K562 (cell line): ENCODE data around the gene ZEB2. TPM values are rescaled to one million over a fixed set of nuclear protein-coding genes. Genes with fewer than 3 reads are reported as not detected.

Experiments
- ATAC-seq: fragments of 200-7000 bp; cut with Tn5 transposase; 3 replicates; pipeline ENCODE4 v1.9.1; 2020; ENCODE audit warnings: moderate library complexity
- BruUV-seq: library from RNA; stranded (reverse); fragments of 400-500 nt; replicated peaks from 2 replicates; lab custom pipeline; 2021; lab: Mats Ljungman, UMichigan
- CTCF ChIA-PET: fragments of 300-600 bp; formaldehyde crosslinking; extraction: SDS; loops from one replicate; lab custom pipeline; 2021; ENCODE audit warnings: low intra/inter-chr PET ratio; lab: Yijun Ruan, JAX
- POLR2A ChIA-PET: fragments of 300-600, 350-650 bp; sonication (Branson Sonifier 250); formaldehyde crosslinking; extraction: SDS; loops from one replicate; lab custom pipeline; 2021; ENCODE audit warnings: antibody characterized with exemption, inconsistent platforms; lab: Yijun Ruan, JAX
- DNase-seq, 4 experiments: peaks; one replicate each; pipeline versions ENCODE4 v3.0.0 to v3.0.0-alpha.2; 2011 to 2018; ENCODE audit warnings: low spot score in 3 of 4, mixed read lengths in 3 of 4; ENCODE audit errors: extremely low read depth in 1 of 4
- FAIRE-seq: peaks from 2 replicates; lab custom pipeline; 2011; peaks lifted over from hg19 to GRCh38; lab: Jason Lieb, UNC
- H2AFZ ChIP-seq: 2 replicates; pipeline ENCODE4 v1.6.0; 2011; ENCODE audit warnings: low read depth, low read length, control low read depth, inconsistent platforms
- H3K27ac ChIP-seq: fragments of 200-600 bp; 3 replicates; pipeline ENCODE4 v1.8.0; 2011; ENCODE audit warnings: low read depth, mild to moderate bottlenecking, control low read depth, inconsistent platforms, low read length, moderate library complexity, mixed read lengths; ENCODE audit errors: extremely low read depth
- H3K27me3 ChIP-seq, 2 experiments: fragments of 300-600 bp in 1 of 2; 2 replicates in 1 of 2; 3 replicates in 1 of 2; pipeline versions ENCODE4 v1.6.0 to v1.8.0; 2011; ENCODE audit warnings: inconsistent platforms in 2 of 2, low read length in 2 of 2, mild to moderate bottlenecking in 1 of 2, mixed read lengths in 1 of 2, moderate library complexity in 1 of 2; ENCODE audit not compliant: control insufficient read depth in 2 of 2, insufficient read depth in 2 of 2
- H3K36me3 ChIP-seq: fragments of 300-600 bp; 3 replicates; pipeline ENCODE4 v1.8.0; 2011; ENCODE audit warnings: mild to moderate bottlenecking, low read length, inconsistent platforms; ENCODE audit not compliant: control insufficient read depth, insufficient read depth
- H3K4me1 ChIP-seq, 2 experiments: fragments of 200-600 bp in 1 of 2; replicated peaks in 1 of 2; 2 replicates in 1 of 2; 3 replicates in 1 of 2; pipeline versions ENCODE4 v1.5.1 to v1.8.0; 2011; ENCODE audit warnings: inconsistent platforms in 2 of 2, low read length in 2 of 2, mild to moderate bottlenecking in 1 of 2, mixed read lengths in 1 of 2, moderate library complexity in 1 of 2; ENCODE audit not compliant: control insufficient read depth in 2 of 2, insufficient read depth in 2 of 2
- H3K4me2 ChIP-seq: 2 replicates; pipeline ENCODE4 v1.6.1; 2011; ENCODE audit warnings: low read length, control low read depth, inconsistent platforms, mixed read lengths; ENCODE audit not compliant: insufficient read depth
- H3K4me3 ChIP-seq: fragments of 200-600 bp; sonication (generic), shearing (Covaris generic); 2 replicates; pipeline ENCODE4 v1.5.1; 2016; ENCODE audit warnings: control low read depth, inconsistent platforms
- H3K79me2 ChIP-seq: fragments of 200-600 bp; 3 replicates; pipeline ENCODE4 v1.8.0; 2011; ENCODE audit warnings: low read length, inconsistent platforms; ENCODE audit not compliant: control insufficient read depth, insufficient read depth
- H3K9ac ChIP-seq, 2 experiments: 2 replicates each; pipeline versions ENCODE4 v1.6.0 to v1.6.1; 2011; ENCODE audit warnings: low read depth in 2 of 2, low read length in 2 of 2, control low read depth in 1 of 2, inconsistent platforms in 1 of 2, mild to moderate bottlenecking in 1 of 2, mixed read lengths in 1 of 2; ENCODE audit not compliant: insufficient read depth in 1 of 2
- H3K9me1 ChIP-seq: one replicate; pipeline ENCODE4 v1.6.0; 2011; ENCODE audit warnings: inconsistent platforms, mild to moderate bottlenecking, low read length, moderate library complexity; ENCODE audit not compliant: control insufficient read depth, insufficient read depth
- H3K9me3 ChIP-seq: replicated peaks from 2 replicates; pipeline ENCODE4 v1.5.1; 2011; ENCODE audit warnings: low read depth, low read length, inconsistent platforms; ENCODE audit not compliant: control insufficient read depth, insufficient read depth
- H4K20me1 ChIP-seq: replicated peaks from 2 replicates; pipeline ENCODE4 v1.6.1; 2011; ENCODE audit warnings: low read length, inconsistent platforms, mixed read lengths; ENCODE audit not compliant: control insufficient read depth, insufficient read depth
- CBX3 ChIP-seq, 2 experiments: IDR thresholded peaks; 1 replicate in 1 of 2; 2 replicates in 1 of 2; pipeline ENCODE4 v1.6.1; 2012; ENCODE audit warnings: inconsistent platforms in 2 of 2, low read length in 2 of 2, borderline replicate concordance in 1 of 2, control low read depth in 1 of 2
- CHD1 ChIP-seq: fragments of 200-600 bp; sonication (generic); IDR thresholded peaks from one replicate; pipeline ENCODE4 v1.6.1; 2012; ENCODE audit warnings: mild to moderate bottlenecking, moderate library complexity, low read length, inconsistent platforms
- CUX1 ChIP-seq: fragments of 200-800 bp; sonication (Bioruptor generic); IDR thresholded peaks from 2 replicates; pipeline ENCODE4 v1.6.1; 2016; ENCODE audit warnings: missing genetic modification characterization, missing compliant biosample characterization
- FOXK1 ChIP-seq: sonication (generic); formaldehyde crosslinking; IDR thresholded peaks from 2 replicates; pipeline ENCODE4 v1.8.0; 2022; ENCODE audit warnings: missing genetic modification reagents, mild to moderate bottlenecking, borderline replicate concordance
- GABPB2 ChIP-seq: fragments of 250-450 bp; sonication (Bioruptor Pico); conservative IDR thresholded peaks from 2 replicates; pipeline ENCODE4 v1.5.1; 2021; ENCODE audit warnings: mild to moderate bottlenecking
- LCOR ChIP-seq: sonication (generic); formaldehyde crosslinking; IDR thresholded peaks from 2 replicates; pipeline ENCODE4 v1.8.0; 2022; ENCODE audit warnings: mild to moderate bottlenecking, missing genetic modification reagents
- RFX5 ChIP-seq: IDR thresholded peaks from 2 replicates; pipeline ENCODE4 v1.6.1; 2011; ENCODE audit warnings: low read depth, mild to moderate bottlenecking, improper control_type of control experiment, low read length
- TCF7 ChIP-seq: sonication (generic); IDR thresholded peaks from 2 replicates; pipeline ENCODE4 v1.6.1; 2016; ENCODE audit warnings: antibody characterized with exemption, borderline replicate concordance
- TCF7L2 ChIP-seq: fragments of 150-350 bp; IDR thresholded peaks from 2 replicates; pipeline ENCODE4 v1.6.1; 2016; ENCODE audit warnings: low read depth, mild to moderate bottlenecking, low read length, moderate library complexity
- ZBTB7A ChIP-seq: IDR thresholded peaks from 2 replicates; pipeline ENCODE4 v1.6.1; 2011; ENCODE audit warnings: low read depth, mild to moderate bottlenecking, low read length, moderate library complexity, borderline replicate concordance; ENCODE audit not compliant: control insufficient read depth
- ZNF561 ChIP-seq: fragments of 450-650 bp; formaldehyde crosslinking; conservative IDR thresholded peaks from 2 replicates; pipeline ENCODE4 v1.4.0; 2020; ENCODE audit warnings: mild to moderate bottlenecking, moderate library complexity
- ZNF785 ChIP-seq: fragments of 250-450 bp; sonication (Bioruptor Pico); IDR thresholded peaks from 2 replicates; pipeline ENCODE4 v1.4.0; 2020; ENCODE audit warnings: mild to moderate bottlenecking
- WGBS: fragments of 100-300 bp; shearing (Covaris generic); methylation state at CpG from one replicate; pipeline ENCODE4 v1.1.6; 2016; ENCODE audit warnings: low coverage, mixed read lengths; ENCODE audit not compliant: insufficient coverage; ENCODE audit errors: missing lambda C conversion rate; 5-methylcytosine and 5-hydroxymethylcytosine counted together
- in situ Hi-C: fragments of 300-500 bp; cut with MboI; formaldehyde crosslinking; loops from 4 replicates; pipeline ENCODE4 v1.15.0; 2018; ENCODE audit warnings: inconsistent platforms, mixed read lengths
- intact Hi-C: fragments of 100-400 bp; cut with micrococcal nuclease; formaldehyde crosslinking; loops from 2 replicates; pipeline ENCODE4 v1.14.2; 2022
- polyA plus RNA-seq, 8 experiments: library from polyadenylated mRNA; depleted of rRNA in 4 of 8; stranded (reverse) in 5 of 8; unstranded in 3 of 8; fragments of >200 nt; fragmentation: Nextera tagmentation in 2 of 8; fragmentation: Illumina TruSeq in 1 of 8; extraction: Ambion mirVana in 2 of 8; extraction: Trizol in 1 of 8; gene quantifications; 2 replicates each; pipeline versions ENCODE4 v1.2.1 to v1.2.3, GENCODE V29; 2011 to 2014; ENCODE audit warnings: inconsistent platforms in 1 of 8, missing spikeins in 1 of 8
- total RNA-seq, 7 experiments: library from RNA; depleted of rRNA in 6 of 7; stranded (reverse); fragments of >200 nt in 6 of 7; fragmentation: Illumina TruSeq in 2 of 7; extraction: Trizol in 2 of 7; gene quantifications; 2 replicates each; pipeline versions ENCODE4 v1.2.1 to v1.2.3, GENCODE V29; 2011 to 2021; ENCODE audit warnings: low replicate concordance in 1 of 7
- TF ChIP-seq, protein P1 (sequence below): fragments of 450-650 bp; formaldehyde crosslinking; IDR thresholded peaks from 2 replicates; pipeline ENCODE4 v1.4.0; 2022; ENCODE audit warnings: missing genetic modification characterization

The ZEB2 gene
- total and polyA plus RNA-seq, 9 of the 15 experiments (the other 6 are each of a cell fraction or from before 2014, with no cell fraction given): 15.1 to 113 (median 72.3) TPM

DNA sequence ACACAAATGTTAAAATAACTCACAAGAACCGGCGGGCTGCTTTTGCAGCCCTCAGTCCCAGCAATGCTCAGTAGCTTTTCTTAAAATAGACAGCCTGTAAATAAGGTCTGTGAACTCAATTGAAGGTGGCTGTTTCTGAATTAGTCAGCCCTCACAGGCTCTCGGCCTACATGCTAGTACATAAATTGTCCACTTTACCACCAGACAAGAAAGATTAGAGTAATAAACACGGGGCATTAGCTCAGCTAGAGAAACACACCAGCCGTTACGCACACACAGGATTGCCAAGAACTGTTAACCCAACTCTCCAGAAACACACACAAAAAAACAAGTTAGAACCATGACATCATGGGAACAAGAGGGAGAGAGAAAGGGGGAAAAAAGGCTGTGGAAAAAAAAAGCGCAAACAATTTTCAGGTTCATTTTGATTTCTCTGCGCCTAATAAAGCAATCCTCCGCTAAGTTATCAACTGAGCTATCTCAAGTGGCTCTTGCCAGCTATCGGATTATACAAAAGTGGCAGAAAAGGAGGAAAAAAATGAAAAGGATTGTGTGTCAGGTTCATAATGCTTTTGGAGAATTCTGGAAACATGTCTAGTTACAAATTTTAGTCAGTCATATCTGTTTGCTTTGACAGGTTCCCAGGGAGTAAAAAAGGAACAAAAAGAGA is 89.1 kb downstream of the ZEB2 start:
- no peaks in the 10 kb centered on the region for H3K9me3 ChIP-seq
- peaks cover 83% of the 10 kb centered on the region for H3K36me3 ChIP-seq

More for the DNA sequence above, 89.1 kb downstream of the ZEB2 start:
- H3K4me3 ChIP-seq: no peak overlapping the region
- WGBS: 81% methylated on average over 10 of the region's 10 CpGs
- no peaks in the 10 kb centered on the region for H3K27me3 ChIP-seq
- no peak for ATAC-seq
- BruUV-seq: no TSS peak
- no peak for DNase-seq
- H3K4me1 ChIP-seq: peaks cover 3 to 14% of the 10 kb centered on the region in 2 experiments; a peak in 3 of 5 replicates
- H3K27ac ChIP-seq: peak overlapping the region; percentile 6; the same call in 1 of the 3 replicates
- no peak for FAIRE-seq
- no peak overlapping the region for H3K4me2 ChIP-seq
- no peak overlapping the region for H3K9ac ChIP-seq
- intact Hi-C loops: no loop called here
- in situ Hi-C loops: no loop called here
- H2AFZ ChIP-seq: no peak overlapping the region
- no peaks in the 10 kb centered on the region for H4K20me1 ChIP-seq
- ChIA-PET POLR2A (interaction anchor here (0.5 to 0.9 kb wide), 2 partner anchors 69 to 111 kb away, joined by 3 read pairs; no protein-coding TSS in a partner anchor), CTCF (no interaction called here)
- peaks cover 3% of the 10 kb centered on the region for H3K9me1 ChIP-seq
- H3K79me2 ChIP-seq: peaks cover 97% of the 10 kb centered on the region
- no peak for TF ChIP-seq CBX3 (IDR thresholded peaks at IDR 0.05; ENCODE audit: borderline replicate concordance in 1 of 2, low read length in 2 of 2)
- no peak for TF ChIP-seq TCF7L2
- no peak for TF ChIP-seq ZBTB7A
- TF ChIP-seq RFX5: no peak
- TF ChIP-seq GABPB2 (CRISPR knock-in tag): no peak
- TF ChIP-seq, protein P1, sequence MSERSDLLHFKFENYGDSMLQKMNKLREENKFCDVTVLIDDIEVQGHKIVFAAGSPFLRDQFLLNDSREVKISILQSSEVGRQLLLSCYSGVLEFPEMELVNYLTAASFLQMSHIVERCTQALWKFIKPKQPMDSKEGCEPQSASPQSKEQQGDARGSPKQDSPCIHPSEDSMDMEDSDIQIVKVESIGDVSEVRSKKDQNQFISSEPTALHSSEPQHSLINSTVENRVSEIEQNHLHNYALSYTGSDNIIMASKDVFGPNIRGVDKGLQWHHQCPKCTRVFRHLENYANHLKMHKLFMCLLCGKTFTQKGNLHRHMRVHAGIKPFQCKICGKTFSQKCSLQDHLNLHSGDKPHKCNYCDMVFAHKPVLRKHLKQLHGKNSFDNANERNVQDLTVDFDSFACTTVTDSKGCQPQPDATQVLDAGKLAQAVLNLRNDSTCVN (CRISPR knock-in tag): no peak
- TF ChIP-seq ZNF785 (CRISPR knock-in tag): no peak
- TF ChIP-seq CUX1: no peak
- no peak for TF ChIP-seq ZNF561 (CRISPR knock-in tag)
- TF ChIP-seq FOXK1 (CRISPR knock-in tag): no peak
- no peak for TF ChIP-seq LCOR (CRISPR knock-in tag)
- no peak for TF ChIP-seq TCF7
- TF ChIP-seq CHD1: no peak
